ENCODE data around the gene YKT6.

Gene YKT6

GRCh38 chr7:44235582-44236332, 35.0 kb downstream of the YKT6 start:
- no peak for DNase-seq

GRCh38 chr7:44236333-44236728, 35.6 kb downstream of the YKT6 start:
- DNase-seq: no peak

- DNase-seq: no peak
Observed at GRCh38 chr7:44237696-44238095, 36.9 kb downstream of the YKT6 start.

- no peak for DNase-seq
Observed at GRCh38 chr7:44238116-44238695, 37.4 kb downstream of the YKT6 start.

GRCh38 chr7:44239361-44239760, 38.6 kb downstream of the YKT6 start:
- no peak for DNase-seq

- DNase-seq: no peak
Observed at GRCh38 chr7:44240376-44240775, 39.6 kb downstream of the YKT6 start.

- DNase-seq: peak; percentile 76
Observed at GRCh38 chr7:44240983-44241510, 40.3 kb downstream of the YKT6 start.

GRCh38 chr7:44242091-44242490, 41.3 kb downstream of the YKT6 start:
- no peak for DNase-seq

GRCh38 chr7:44244282-44244681, 43.5 kb downstream of the YKT6 start:
- DNase-seq: peak; percentile 79

- no peak for DNase-seq
Observed at GRCh38 chr7:44246396-44247113, 45.8 kb downstream of the YKT6 start.

- DNase-seq: no peak
Observed at GRCh38 chr7:44247868-44248651, 47.3 kb downstream of the YKT6 start.

GRCh38 chr7:44249639-44250234, 49.0 kb downstream of the YKT6 start:
- no peak for DNase-seq

GRCh38 chr7:44251269-44251668, 50.5 kb downstream of the YKT6 start:
- DNase-seq: no peak

- DNase-seq: no peak
Observed at GRCh38 chr7:44251881-44252280, 51.1 kb downstream of the YKT6 start.

- DNase-seq: no peak
Observed at GRCh38 chr7:44256459-44256858, 55.7 kb downstream of the YKT6 start.

GRCh38 chr7:44257213-44257612, 56.4 kb downstream of the YKT6 start:
- DNase-seq: peak; percentile 57

- DNase-seq: peak; percentile 85
Observed at GRCh38 chr7:44257618-44258422, 57.0 kb downstream of the YKT6 start.

- peak; percentile 66 for DNase-seq
Observed at GRCh38 chr7:44258423-44258760, 57.6 kb downstream of the YKT6 start.

- peak; percentile 64 for DNase-seq
Observed at GRCh38 chr7:44258865-44259546, 58.2 kb downstream of the YKT6 start.

- DNase-seq: no peak
Observed at GRCh38 chr7:44259547-44260457, 59.0 kb downstream of the YKT6 start.

All from activated CD8-positive, alpha-beta memory T cell treated with anti-CD3 and anti-CD28 coated beads, Interleukin-2, amount 50 U/mL, for 48 hours (primary cell).